Pulmonary artery endothelial cell (primary cell): ENCODE data around the gene CACNA1F. TPM values are rescaled to one million over a fixed set of nuclear protein-coding genes. Genes with fewer than 3 reads are reported as not detected.

ENCODE experiments used
- DNase-seq: peaks from one replicate; pipeline ENCODE4 v3.0.0-alpha.2; 2011; ENCODE audit warnings: low read depth, low spot score
- total RNA-seq: library from RNA; depleted of rRNA; stranded (reverse); fragments of >200 nt; gene quantifications from 2 replicates; pipeline ENCODE4 v1.2.3, GENCODE V29; 2014

CACNA1F gene
- total RNA-seq, 1 donor from 2014 or later = not detected

GRCh38 chrX:49257846-49258748 is 25.0 kb upstream of the CACNA1F start:
- no peak for DNase-seq

- DNase-seq = no peak
Measured at GRCh38 chrX:49257074-49257790, 24.1 kb upstream of the CACNA1F start.

- DNase-seq = no peak
Measured at GRCh38 chrX:49256268-49256995, 23.3 kb upstream of the CACNA1F start.

GRCh38 chrX:49254639-49255038 is 21.5 kb upstream of the CACNA1F start:
- no peak for DNase-seq

GRCh38 chrX:49251325-49251724 is 18.2 kb upstream of the CACNA1F start:
- DNase-seq = no peak

GRCh38 chrX:49250578-49250977 is 17.4 kb upstream of the CACNA1F start:
- no peak for DNase-seq

- DNase-seq = no peak
Measured at GRCh38 chrX:49250066-49250465, 16.9 kb upstream of the CACNA1F start.

- no peak for DNase-seq
Measured at GRCh38 chrX:49249616-49250015, 16.5 kb upstream of the CACNA1F start.

- no peak for DNase-seq
Measured at GRCh38 chrX:49249071-49249470, 15.9 kb upstream of the CACNA1F start.

- no peak for DNase-seq
Measured at GRCh38 chrX:49247916-49248811, 15.0 kb upstream of the CACNA1F start.

- no peak for DNase-seq
Measured at GRCh38 chrX:49247346-49247745, 14.2 kb upstream of the CACNA1F start.

- DNase-seq = no peak
Measured at GRCh38 chrX:49246541-49246940, 13.4 kb upstream of the CACNA1F start.

GRCh38 chrX:49244207-49244606 is 11.1 kb upstream of the CACNA1F start:
- DNase-seq = no peak

GRCh38 chrX:49243166-49243565 is 10.0 kb upstream of the CACNA1F start:
- DNase-seq = no peak

- no peak for DNase-seq
Measured at GRCh38 chrX:49242545-49243066, 9.5 kb upstream of the CACNA1F start.

- no peak for DNase-seq
Measured at GRCh38 chrX:49238735-49239134, 5.6 kb upstream of the CACNA1F start.

GRCh38 chrX:49237060-49237459 is 3.9 kb upstream of the CACNA1F start:
- no peak for DNase-seq

GRCh38 chrX:49233887-49234555 is 881 bp upstream of the CACNA1F start:
- no peak for DNase-seq

- no peak for DNase-seq
Measured at GRCh38 chrX:49232525-49232924, 615 bp downstream of the CACNA1F start.

- DNase-seq = no peak
Measured at GRCh38 chrX:49231333-49232000, 1.7 kb downstream of the CACNA1F start.
